Measurements from ENCODE around the gene KITLG. TPM values are rescaled to one million over a fixed set of nuclear protein-coding genes. Genes with fewer than 3 reads are reported as not detected.
A peak's percentile ranks its signal among the peaks of the same experiment; 100 is the strongest.

Gene KITLG
- polyA plus RNA-seq, 2 of the 4 experiments (the other 2 are of a cell fraction), result 8.0 to 10.1 TPM

- Histone ChIP-seq H3K27ac (peak overlapping the region in 1 of 2 experiments; percentile 42; a peak in 2 of 6 replicates), H3K4me1 (peaks cover 42% of the 10 kb centered on the region), H3K4me3 (no peak overlapping the region), H3K4me2 (no peak overlapping the region), H3K9me3 (no peaks in the 10 kb centered on the region)
- no peak for DNase-seq (ENCODE audit: low read depth in 1 of 2, low spot score in 1 of 2)
- ChIA-PET POLR2A (no interaction called here), CTCF (interaction anchor here (0.7 kb wide), 1 partner anchor 25 kb away, joined by 3 read pairs; no protein-coding TSS in a partner anchor)
- ATAC-seq, result no peak
- TF ChIP-seq FOXS1 (CRISPR knock-in tag; IDR thresholded peaks at IDR 0.05) (no peak), EHMT2 (IDR thresholded peaks at IDR 0.05; ENCODE audit: low read depth) (no peak), ESRRA (IDR thresholded peaks at IDR 0.05; ENCODE audit: borderline replicate concordance, low read length) (no peak), POLR2A (IDR thresholded peaks at IDR 0.05; ENCODE audit: low read length) (no peak), HOXB13 (CRISPR knock-in tag; IDR thresholded peaks at IDR 0.05; ENCODE audit: low read depth) (no peak), BCL3 (IDR thresholded peaks at IDR 0.05) (no peak), SREBF2 (IDR thresholded peaks at IDR 0.05) (no peak), RFX5 (IDR thresholded peaks at IDR 0.05) (no peak), ZC3H11A (IDR thresholded peaks at IDR 0.05) (no peak), RCOR1 (IDR thresholded peaks at IDR 0.05; ENCODE audit: low read depth, low read length) (no peak), ATOH8 (CRISPR knock-in tag; IDR thresholded peaks at IDR 0.05; ENCODE audit: low read depth) (no peak), CHD4 (IDR thresholded peaks at IDR 0.05; ENCODE audit: borderline replicate concordance) (no peak), HOXA7 (CRISPR knock-in tag; IDR thresholded peaks at IDR 0.05) (no peak), KDM5A (IDR thresholded peaks at IDR 0.05) (no peak), KDM1A (IDR thresholded peaks at IDR 0.05; ENCODE audit: low read depth) (no peak)
- TF ChIP-seq, protein P1, sequence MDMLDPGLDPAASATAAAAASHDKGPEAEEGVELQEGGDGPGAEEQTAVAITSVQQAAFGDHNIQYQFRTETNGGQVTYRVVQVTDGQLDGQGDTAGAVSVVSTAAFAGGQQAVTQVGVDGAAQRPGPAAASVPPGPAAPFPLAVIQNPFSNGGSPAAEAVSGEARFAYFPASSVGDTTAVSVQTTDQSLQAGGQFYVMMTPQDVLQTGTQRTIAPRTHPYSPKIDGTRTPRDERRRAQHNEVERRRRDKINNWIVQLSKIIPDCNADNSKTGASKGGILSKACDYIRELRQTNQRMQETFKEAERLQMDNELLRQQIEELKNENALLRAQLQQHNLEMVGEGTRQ (IDR thresholded peaks at IDR 0.05), result no peak
- TF ChIP-seq, protein P2, sequence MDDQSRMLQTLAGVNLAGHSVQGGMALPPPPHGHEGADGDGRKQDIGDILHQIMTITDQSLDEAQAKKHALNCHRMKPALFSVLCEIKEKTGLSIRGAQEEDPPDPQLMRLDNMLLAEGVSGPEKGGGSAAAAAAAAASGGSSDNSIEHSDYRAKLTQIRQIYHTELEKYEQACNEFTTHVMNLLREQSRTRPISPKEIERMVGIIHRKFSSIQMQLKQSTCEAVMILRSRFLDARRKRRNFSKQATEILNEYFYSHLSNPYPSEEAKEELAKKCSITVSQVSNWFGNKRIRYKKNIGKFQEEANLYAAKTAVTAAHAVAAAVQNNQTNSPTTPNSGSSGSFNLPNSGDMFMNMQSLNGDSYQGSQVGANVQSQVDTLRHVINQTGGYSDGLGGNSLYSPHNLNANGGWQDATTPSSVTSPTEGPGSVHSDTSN (IDR thresholded peaks at IDR 0.05), result no peak
- no peak for FAIRE-seq
- WGBS (ENCODE audit: missing lambda C conversion rate), result 90% methylated on average over 2 of the region's 2 CpGs
Measured at GRCh38 chr12:88556213-88556774, 24.0 kb downstream of the KITLG start.

DNA sequence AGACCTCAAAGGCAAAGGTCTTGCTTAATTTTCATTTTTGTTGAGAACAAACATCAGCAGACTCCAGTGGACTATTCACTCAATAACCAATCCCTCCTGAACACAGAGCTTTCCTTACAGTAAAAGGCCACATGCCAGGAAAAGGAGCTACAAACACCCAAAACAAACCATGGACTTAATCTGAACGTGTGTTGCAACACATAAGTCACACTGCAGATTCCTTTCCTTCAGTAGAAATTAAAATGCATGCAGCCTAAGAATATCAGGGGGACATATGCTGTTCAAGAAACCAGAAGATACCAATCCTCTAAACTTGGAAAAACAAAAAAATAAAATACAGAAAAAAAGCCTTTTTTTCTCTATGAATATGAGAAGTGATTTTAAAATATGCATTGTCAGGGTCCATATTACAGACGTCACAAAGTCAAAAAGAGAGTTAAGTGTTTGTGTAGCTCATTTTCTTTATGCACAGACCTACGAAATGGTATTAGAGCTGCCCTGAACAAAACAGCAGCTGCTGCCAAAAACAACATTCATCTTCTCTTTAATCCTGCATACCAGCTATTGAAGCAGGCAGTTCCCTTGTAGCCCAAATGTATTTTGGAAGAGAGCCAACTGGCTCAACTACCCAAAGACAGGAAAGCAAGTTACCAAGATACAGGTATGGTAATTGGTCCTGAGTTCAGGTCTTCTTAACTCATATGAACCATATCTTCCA is 26.2 kb downstream of the KITLG start:
- Histone ChIP-seq H3K4me3 (no peak overlapping the region), H3K27ac (peak overlapping the region; percentile 60 to 77), H3K4me2 (peak overlapping the region; percentile 71), H3K4me1 (peaks cover 44% of the 10 kb centered on the region), H3K9me3 (no peaks in the 10 kb centered on the region)
- peak; percentile 49 to 61; a peak in 4 of 6 replicates for ATAC-seq
- DNase-seq (ENCODE audit: low read depth in 1 of 2, low spot score in 1 of 2), result peak in 1 of 2 experiments; percentile 74
- peak; percentile 88 for FAIRE-seq
- POLR2A ChIA-PET, result interaction anchor here (0.7 to 1.5 kb wide), 2 partner anchors 11 to 26 kb away, joined by 3 to 7 read pairs; partner anchors contain the start of gene KITLG
- 17% methylated on average over 3 of the region's 3 CpGs for WGBS (ENCODE audit: missing lambda C conversion rate)
- CTCF ChIA-PET, result interaction anchor here (1.1 kb wide), 1 partner anchor 9 kb away, joined by 4 read pairs; no protein-coding TSS in a partner anchor
- TF ChIP-seq SREBF2 (IDR thresholded peaks at IDR 0.05) (no peak), CBX2 (IDR thresholded peaks at IDR 0.05; ENCODE audit: borderline replicate concordance, low read depth) (no peak), CHD4 (IDR thresholded peaks at IDR 0.05; ENCODE audit: borderline replicate concordance) (no peak), EHF (CRISPR knock-in tag; IDR thresholded peaks at IDR 0.05) (no peak), HOXB5 (CRISPR knock-in tag; IDR thresholded peaks at IDR 0.05) (no peak), CEBPB (IDR thresholded peaks at IDR 0.05) (peak; percentile 79 to 83), RARB (CRISPR knock-in tag; IDR thresholded peaks at IDR 0.05) (no peak), HOXA7 (CRISPR knock-in tag; IDR thresholded peaks at IDR 0.05) (no peak), JUNB (IDR thresholded peaks at IDR 0.05) (no peak), RFX5 (IDR thresholded peaks at IDR 0.05) (no peak), ZNF302 (CRISPR knock-in tag; IDR thresholded peaks at IDR 0.05) (no peak), PHF8 (IDR thresholded peaks at IDR 0.05; ENCODE audit: borderline replicate concordance, low read depth) (no peak), HEYL (CRISPR knock-in tag; IDR thresholded peaks at IDR 0.05) (no peak), ZSCAN20 (CRISPR knock-in tag; IDR thresholded peaks at IDR 0.05) (no peak), ELK1 (IDR thresholded peaks at IDR 0.05; ENCODE audit: low read depth, low read length) (no peak), SMC3 (IDR thresholded peaks at IDR 0.05) (no peak; the same call in 2 of the 3 replicates), RCOR1 (IDR thresholded peaks at IDR 0.05; ENCODE audit: low read depth, low read length) (no peak), ZFP36 (IDR thresholded peaks at IDR 0.05; ENCODE audit: borderline replicate concordance, partially characterized antibody) (no peak), KDM5A (IDR thresholded peaks at IDR 0.05) (no peak), TP53 (CRISPR knock-in tag; IDR thresholded peaks at IDR 0.05) (no peak)
- TF ChIP-seq, protein P2 (IDR thresholded peaks at IDR 0.05), result no peak
